ENCODE results near the gene POLA1.
A peak's percentile ranks its signal among the peaks of the same experiment; 100 is the strongest.

Gene POLA1

DNA sequence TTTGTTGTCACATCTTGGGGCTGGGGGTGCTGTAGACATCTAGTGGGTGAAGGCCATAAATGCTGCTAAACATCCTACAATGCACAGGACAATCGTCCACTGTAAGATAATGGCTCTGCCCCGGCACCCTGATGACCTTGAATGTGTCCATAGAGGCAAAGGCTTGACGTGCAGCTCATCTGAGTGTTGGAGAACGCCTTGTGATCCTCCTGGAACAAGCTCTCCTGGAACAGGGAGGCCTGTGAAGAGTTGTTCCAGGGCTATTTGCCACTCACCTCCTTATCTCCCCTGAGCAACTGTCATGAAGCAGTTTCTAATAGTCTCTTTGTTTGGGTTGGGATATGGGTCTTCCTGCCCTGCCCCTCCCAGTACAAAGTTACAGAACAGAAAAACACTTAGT, 31.4 kb upstream of the POLA1 start:
- Mint-ChIP-seq H3K4me3 (no peak overlapping the region), H3K36me3 (no peaks in the 10 kb centered on the region), H3K4me1 (no peaks in the 10 kb centered on the region), H3K27me3 (peaks cover 11% of the 10 kb centered on the region), H3K9me3 (no peaks in the 10 kb centered on the region), H3K27ac (no peak overlapping the region)
- no peak for DNase-seq
- CTCF ChIA-PET = no interaction called here

DNA sequence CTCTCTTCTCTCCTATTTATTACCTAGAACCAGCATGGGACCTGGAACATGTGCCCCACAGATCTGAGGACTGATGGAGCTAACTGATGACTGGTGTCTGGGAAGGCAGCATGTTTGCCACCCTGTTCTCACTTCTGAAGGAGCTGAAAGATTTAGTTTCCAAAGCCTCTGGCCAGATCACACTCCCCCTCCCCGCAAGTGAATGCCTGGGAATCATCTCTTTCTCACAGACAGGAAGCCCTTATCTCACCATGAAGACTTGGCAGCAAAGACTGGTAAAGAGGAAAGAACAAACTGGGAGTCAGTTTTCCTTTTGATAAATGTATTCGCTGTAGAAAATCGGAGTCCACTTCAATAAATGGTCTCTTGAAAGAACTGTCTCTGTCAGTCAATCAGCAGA, 25.6 kb upstream of the POLA1 start:
- CTCF ChIA-PET = no interaction called here
- Mint-ChIP-seq H3K9me3 (no peaks in the 10 kb centered on the region), H3K4me3 (no peak overlapping the region), H3K36me3 (no peaks in the 10 kb centered on the region), H3K27me3 (peaks cover 9% of the 10 kb centered on the region), H3K4me1 (no peaks in the 10 kb centered on the region), H3K27ac (no peak overlapping the region)
- no peak for DNase-seq

DNA sequence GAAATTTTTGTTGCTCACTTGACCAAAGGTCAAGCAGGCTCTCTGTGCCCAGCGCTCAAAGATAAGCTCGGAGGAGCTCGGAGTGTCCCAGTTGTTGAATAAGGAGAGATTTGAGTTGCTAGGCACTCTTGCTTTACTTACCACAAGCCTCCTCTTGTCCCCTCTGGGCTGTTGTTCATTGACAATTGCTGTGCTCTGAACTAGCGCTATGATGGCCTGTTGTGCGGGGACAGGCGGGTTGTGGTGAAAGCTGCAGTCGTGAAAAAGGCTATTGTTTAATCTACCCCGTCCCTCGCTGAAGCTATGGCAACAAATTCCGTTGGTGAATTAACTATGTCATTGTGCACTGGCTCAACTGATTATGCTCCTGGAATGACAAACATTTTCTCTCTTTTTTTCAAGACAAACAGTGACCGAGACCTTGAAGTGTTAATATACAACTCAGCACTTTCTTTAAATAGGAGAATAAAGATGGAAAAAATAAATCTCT, 21.0 kb upstream of the POLA1 start:
- H3K4me1 Mint-ChIP-seq = no peaks in the 10 kb centered on the region
- H3K27ac Mint-ChIP-seq = no peak overlapping the region
- CTCF ChIA-PET = no interaction called here
- peaks cover 15% of the 10 kb centered on the region for H3K27me3 Mint-ChIP-seq
- no peaks in the 10 kb centered on the region for H3K9me3 Mint-ChIP-seq
- no peaks in the 10 kb centered on the region for H3K36me3 Mint-ChIP-seq
- H3K4me3 Mint-ChIP-seq = no peak overlapping the region
- no peak for DNase-seq

DNA sequence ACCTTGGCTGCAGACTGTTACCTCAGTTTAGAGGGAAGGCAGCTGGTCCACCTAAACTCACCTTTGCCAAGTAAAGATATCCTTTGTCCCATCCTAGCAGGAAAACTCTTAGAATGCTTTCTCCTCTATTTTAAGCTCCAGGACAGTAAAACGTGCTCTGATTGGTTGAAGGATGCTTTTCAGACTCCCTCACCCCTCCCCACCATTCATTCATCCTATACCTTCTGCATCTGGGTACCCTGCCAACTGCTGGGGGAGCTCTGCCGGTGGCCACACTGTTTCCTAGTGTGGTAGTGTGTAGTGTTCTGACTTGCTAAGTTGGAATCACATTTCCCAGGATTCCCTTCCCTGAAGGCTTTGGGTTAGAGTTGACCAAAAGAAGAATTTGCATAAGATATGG, 20.3 kb upstream of the POLA1 start:
- no peak overlapping the region for H3K4me3 Mint-ChIP-seq

DNA sequence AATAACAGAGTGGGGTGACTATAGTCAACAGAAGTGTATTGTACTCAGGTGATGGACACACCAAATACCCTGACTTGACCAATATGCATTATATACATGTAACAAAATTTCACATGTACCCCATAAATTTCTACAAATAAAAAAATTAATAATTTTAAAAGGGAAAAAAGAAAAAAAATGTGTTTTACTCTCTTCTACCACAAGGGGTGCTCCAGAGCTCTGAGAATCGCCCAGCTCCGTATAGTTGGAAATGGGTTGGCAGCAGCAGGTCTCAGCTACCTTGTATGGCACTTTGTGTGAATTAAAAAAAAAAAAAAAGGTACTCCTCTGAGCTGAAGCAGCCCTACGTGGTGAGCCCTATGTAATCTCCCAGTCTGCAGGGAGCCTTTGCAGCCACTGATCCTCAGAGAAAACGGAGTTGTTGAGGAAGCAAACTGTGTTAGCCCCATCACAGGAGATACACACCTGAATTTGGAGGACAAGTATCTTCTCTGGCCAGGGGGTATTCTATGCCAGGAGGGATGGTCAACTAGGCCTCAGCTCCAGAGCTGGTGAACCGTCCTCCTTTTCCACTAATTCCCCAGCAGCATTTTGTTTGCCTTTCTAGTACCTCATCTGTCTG, 17.2 kb upstream of the POLA1 start:
- no peak for DNase-seq
- Mint-ChIP-seq H3K4me1 (no peaks in the 10 kb centered on the region), H3K27ac (no peak overlapping the region), H3K27me3 (peaks cover 11% of the 10 kb centered on the region), H3K9me3 (no peaks in the 10 kb centered on the region), H3K36me3 (no peaks in the 10 kb centered on the region), H3K4me3 (no peak overlapping the region)
- CTCF ChIA-PET = interaction anchor here (0.6 to 1.4 kb wide), 3 partner anchors 27 to 330 kb away, joined by 3 to 5 read pairs (median 5); no protein-coding TSS in a partner anchor

More for the DNA sequence above, 20.3 kb upstream of the POLA1 start:
- CTCF ChIA-PET = no interaction called here
- H3K36me3 Mint-ChIP-seq = no peaks in the 10 kb centered on the region
- H3K27me3 Mint-ChIP-seq = peaks cover 11% of the 10 kb centered on the region
- no peak overlapping the region for H3K27ac Mint-ChIP-seq
- DNase-seq = no peak
- H3K9me3 Mint-ChIP-seq = no peaks in the 10 kb centered on the region
- no peaks in the 10 kb centered on the region for H3K4me1 Mint-ChIP-seq

DNA sequence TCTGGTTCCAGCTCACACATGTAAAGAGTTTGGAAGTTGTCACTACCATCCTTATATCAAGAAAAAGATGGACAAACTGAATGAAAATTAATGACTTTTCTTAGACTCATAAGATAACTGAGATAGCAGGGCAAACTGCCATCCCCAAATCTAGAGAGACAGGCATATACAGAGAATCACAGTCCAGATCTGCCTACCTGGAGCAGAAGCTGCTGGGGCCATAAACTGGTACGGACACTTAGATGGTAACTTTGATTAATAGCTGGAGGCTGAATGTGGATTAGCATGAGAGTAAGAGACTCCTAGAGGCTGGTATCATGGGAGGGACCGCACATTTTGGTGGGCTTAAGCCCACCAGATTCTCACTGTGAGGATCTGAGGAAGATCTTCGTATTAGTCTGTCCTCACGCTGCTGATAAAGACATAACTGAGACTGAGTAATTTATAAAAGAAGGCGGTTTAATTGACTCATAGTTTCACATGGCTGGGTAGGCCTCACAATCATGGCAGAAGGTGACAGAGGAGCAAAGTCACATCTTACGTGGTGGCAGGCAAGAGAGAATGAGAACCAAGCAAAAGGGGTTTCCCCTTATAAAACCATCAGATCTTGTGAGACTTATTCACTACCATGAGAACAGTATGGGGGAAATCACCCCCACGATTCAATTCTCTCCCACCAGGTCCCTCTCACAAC, 10.8 kb upstream of the POLA1 start:
- Mint-ChIP-seq H3K36me3 (no peaks in the 10 kb centered on the region), H3K9me3 (no peaks in the 10 kb centered on the region), H3K27ac (no peak overlapping the region), H3K4me1 (no peaks in the 10 kb centered on the region), H3K27me3 (no peaks in the 10 kb centered on the region), H3K4me3 (no peak overlapping the region)
- CTCF ChIA-PET = no interaction called here
- DNase-seq = no peak

DNA sequence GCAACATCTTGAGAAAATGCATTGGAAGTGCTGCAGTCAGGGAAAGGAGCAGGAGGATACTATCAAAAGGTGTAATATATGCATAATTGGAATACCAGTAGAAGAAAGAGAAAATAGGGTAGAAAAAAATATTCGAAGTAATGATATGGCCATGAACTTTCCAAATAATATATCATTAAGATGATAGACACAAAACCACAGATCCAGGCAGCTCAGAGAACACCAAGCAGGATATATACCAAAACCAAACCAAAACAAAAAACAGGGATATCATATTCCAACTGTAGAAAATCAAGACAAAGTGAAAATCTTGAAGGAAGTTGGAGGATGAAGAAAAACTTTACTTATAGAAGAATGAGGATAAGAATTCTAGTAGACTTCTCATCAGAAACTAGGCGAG, 9.7 kb upstream of the POLA1 start:
- Mint-ChIP-seq H3K9me3 (no peaks in the 10 kb centered on the region), H3K4me1 (no peaks in the 10 kb centered on the region), H3K4me3 (no peak overlapping the region), H3K27me3 (no peaks in the 10 kb centered on the region), H3K27ac (no peak overlapping the region), H3K36me3 (no peaks in the 10 kb centered on the region)
- DNase-seq = no peak
- CTCF ChIA-PET = no interaction called here

DNA sequence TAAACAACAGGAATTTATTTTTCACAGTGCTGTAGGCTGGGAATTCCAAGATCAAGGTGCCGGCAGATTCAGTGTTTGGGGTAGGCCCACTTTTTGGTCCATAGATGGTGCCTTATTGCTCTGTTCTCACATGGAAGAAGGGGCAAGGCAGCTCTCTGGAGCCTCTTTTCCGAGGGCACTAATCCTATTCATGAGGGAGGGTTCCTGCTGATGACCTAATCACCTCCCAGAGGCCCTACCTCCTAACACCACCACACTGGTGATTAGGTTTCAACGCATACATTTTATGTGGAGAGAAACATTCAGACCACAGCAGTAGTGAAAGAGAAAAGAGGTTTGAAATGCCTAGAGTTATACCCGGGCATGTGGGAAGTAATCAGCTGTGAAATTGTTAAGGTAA, 1.4 kb upstream of the POLA1 start:
- DNase-seq = no peak
- no peak overlapping the region for H3K4me3 Mint-ChIP-seq
- H3K36me3 Mint-ChIP-seq = peaks cover 3% of the 10 kb centered on the region
- no peak overlapping the region for H3K27ac Mint-ChIP-seq
- H3K4me1 Mint-ChIP-seq = peaks cover 28% of the 10 kb centered on the region
- CTCF ChIA-PET = no interaction called here
- no peaks in the 10 kb centered on the region for H3K9me3 Mint-ChIP-seq
- no peaks in the 10 kb centered on the region for H3K27me3 Mint-ChIP-seq

DNA sequence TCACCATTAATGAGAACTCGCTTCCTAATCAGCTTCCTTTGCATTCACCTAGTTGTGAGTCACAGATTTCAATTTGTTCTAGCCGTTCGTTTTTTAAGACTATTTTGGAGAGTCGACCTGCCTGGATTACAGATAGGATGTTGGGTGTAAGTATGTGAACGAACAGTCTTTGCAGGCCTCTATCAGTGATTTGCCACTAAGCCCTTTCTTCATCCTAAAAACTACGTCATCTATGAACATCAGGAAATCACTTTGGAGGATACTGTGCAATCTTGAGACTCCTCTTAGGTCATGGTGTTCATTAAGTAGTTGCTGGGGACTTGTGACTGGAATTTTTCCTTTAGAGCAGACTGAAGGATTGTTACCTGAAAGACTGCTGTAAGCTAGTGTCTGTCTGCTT, 1.1 kb downstream of the POLA1 start:
- no peak for DNase-seq
- Mint-ChIP-seq H3K4me1 (peaks cover 32% of the 10 kb centered on the region), H3K36me3 (peaks cover 5% of the 10 kb centered on the region), H3K27me3 (no peaks in the 10 kb centered on the region), H3K4me3 (peak overlapping the region; percentile 82), H3K27ac (peak overlapping the region; percentile 58), H3K9me3 (no peaks in the 10 kb centered on the region)
- CTCF ChIA-PET = no interaction called here

DNA sequence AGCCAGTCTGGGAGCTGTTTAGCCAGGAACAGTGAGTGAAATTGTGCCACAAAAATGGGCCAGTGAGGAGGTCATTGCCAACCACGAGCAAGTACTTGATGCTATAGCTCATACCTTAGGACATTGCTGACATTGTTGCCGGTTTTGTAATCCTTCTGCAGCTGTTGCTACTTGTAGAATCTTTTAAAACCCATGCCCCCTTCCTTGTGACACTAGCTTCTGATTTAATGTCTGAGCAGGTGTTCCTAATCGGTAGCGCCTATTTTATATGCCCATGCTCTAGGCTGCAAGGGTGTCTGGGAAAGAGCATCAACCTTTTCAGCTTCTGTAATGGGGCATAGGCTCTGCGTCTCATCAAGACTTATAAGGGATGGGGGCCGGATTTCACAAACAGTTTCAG, 2.6 kb downstream of the POLA1 start:
- no peak for DNase-seq
- Mint-ChIP-seq H3K27me3 (no peaks in the 10 kb centered on the region), H3K4me3 (no peak overlapping the region), H3K27ac (no peak overlapping the region), H3K36me3 (peaks cover 6% of the 10 kb centered on the region), H3K9me3 (no peaks in the 10 kb centered on the region), H3K4me1 (peaks cover 32% of the 10 kb centered on the region)
- CTCF ChIA-PET = no interaction called here

DNA sequence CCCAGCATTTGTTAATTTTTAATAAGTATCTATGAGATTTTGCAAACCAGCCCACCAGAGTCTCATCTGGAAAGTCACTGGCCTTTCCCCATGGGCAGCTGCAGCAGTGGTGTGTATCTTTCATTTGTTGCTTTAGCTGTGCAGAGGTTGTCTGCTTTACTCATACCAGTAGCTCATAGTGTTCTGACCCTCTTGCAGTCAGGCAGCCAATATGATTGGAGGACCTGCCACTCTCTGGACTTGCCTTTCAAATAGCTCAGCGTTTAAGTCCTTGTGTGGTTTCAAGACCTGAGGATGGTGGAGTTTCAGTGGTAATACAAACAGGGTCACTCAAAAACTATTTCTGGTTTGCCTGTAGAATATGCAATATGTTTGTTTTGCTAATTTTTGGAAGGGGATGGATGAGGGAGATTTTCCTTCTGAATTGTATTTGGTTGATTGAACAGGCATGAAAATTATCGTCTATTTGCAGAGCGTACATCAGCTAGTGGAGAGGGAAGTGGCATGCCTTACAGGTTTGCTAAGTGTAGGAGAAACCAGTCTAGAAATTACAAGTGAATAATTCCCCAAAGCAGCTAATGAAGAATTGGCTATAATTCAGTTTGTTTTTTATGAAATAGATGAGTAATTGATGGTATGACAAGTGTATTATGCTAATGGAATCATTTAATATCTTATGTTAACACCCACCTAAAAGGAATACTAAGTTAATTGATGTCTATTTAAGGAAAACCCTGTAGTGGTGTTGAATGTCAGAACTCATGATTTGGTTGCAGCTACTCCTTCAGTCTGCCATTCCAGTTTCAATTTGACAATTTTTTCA, 8.9 kb downstream of the POLA1 start:
- peaks cover 3% of the 10 kb centered on the region for H3K4me1 Mint-ChIP-seq
- H3K9me3 Mint-ChIP-seq = no peaks in the 10 kb centered on the region
- no peak overlapping the region for H3K27ac Mint-ChIP-seq
- H3K27me3 Mint-ChIP-seq = no peaks in the 10 kb centered on the region
- H3K36me3 Mint-ChIP-seq = peaks cover 20% of the 10 kb centered on the region
- CTCF ChIA-PET = interaction anchor here (1.0 kb wide), 1 partner anchor 32 kb away, joined by 3 read pairs; no protein-coding TSS in a partner anchor
- H3K4me3 Mint-ChIP-seq = no peak overlapping the region
- no peak for DNase-seq

DNA sequence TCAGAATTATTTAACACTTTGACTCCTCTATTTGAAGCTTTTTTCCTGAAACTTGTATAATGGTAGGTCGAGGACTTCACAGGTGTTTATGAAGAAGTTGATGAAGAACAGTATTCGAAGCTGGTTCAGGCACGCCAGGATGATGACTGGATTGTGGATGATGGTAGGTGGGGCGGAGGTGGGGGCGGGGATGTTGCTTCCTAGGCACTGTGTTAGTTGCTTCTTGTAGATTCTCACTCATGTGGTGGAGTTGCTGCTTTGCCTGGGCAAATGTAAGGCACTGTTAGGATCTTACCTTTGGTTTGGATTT, 9.4 kb downstream of the POLA1 start:
- H3K27ac Mint-ChIP-seq = no peak overlapping the region
- H3K36me3 Mint-ChIP-seq = peaks cover 22% of the 10 kb centered on the region
- no peaks in the 10 kb centered on the region for H3K27me3 Mint-ChIP-seq
- H3K9me3 Mint-ChIP-seq = no peaks in the 10 kb centered on the region
- H3K4me3 Mint-ChIP-seq = no peak overlapping the region
- no peak for DNase-seq
- H3K4me1 Mint-ChIP-seq = peaks cover 2% of the 10 kb centered on the region
- CTCF ChIA-PET = no interaction called here

DNA sequence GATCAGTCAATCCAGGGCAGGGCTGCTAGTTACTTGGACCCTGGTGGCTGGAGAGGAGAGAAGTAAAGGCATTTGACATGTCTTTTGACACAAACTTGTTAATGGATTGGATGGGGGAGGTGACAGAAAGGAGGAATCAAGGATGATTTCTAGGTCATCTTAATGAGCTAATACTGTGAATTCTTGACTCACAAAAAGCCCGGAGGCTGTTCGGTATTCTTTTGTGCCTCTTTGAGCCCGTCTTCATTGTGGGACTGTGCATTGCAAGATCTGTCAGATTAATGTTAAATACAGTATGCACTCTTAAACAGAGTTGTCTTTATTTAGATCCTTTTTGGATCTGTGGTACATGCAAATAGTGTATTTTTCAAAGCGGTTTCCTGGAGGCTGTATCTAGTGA, 25.1 kb downstream of the POLA1 start:
- peaks cover 32% of the 10 kb centered on the region for H3K36me3 Mint-ChIP-seq
- CTCF ChIA-PET = no interaction called here
- no peaks in the 10 kb centered on the region for H3K9me3 Mint-ChIP-seq
- H3K27me3 Mint-ChIP-seq = no peaks in the 10 kb centered on the region
- no peaks in the 10 kb centered on the region for H3K4me1 Mint-ChIP-seq
- no peak for DNase-seq
- no peak overlapping the region for H3K4me3 Mint-ChIP-seq
- peak overlapping the region; percentile 57 for H3K27ac Mint-ChIP-seq

DNA sequence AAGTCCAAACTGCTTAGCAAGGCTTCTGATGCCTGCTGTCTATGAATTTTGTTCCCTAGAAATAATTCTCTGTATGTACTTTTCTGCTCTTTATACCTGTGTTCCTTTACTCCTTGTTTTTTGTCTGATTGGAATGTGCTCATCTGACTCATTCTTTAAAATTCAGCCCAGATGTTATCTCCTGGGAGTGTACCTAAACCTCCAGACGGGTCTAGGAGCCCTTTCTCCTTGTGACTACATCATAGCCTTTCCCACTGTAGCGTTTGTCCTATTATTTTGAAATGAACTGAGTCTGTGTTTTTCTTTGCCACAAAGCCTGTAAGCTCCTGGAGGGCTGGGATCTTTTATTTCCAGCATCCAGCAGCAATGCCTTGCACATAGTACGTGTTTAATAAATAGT, 26.3 kb downstream of the POLA1 start:
- Mint-ChIP-seq H3K4me3 (no peak overlapping the region), H3K4me1 (no peaks in the 10 kb centered on the region), H3K36me3 (peaks cover 30% of the 10 kb centered on the region), H3K27me3 (no peaks in the 10 kb centered on the region), H3K9me3 (no peaks in the 10 kb centered on the region), H3K27ac (no peak overlapping the region)
- no peak for DNase-seq
- CTCF ChIA-PET = no interaction called here

DNA sequence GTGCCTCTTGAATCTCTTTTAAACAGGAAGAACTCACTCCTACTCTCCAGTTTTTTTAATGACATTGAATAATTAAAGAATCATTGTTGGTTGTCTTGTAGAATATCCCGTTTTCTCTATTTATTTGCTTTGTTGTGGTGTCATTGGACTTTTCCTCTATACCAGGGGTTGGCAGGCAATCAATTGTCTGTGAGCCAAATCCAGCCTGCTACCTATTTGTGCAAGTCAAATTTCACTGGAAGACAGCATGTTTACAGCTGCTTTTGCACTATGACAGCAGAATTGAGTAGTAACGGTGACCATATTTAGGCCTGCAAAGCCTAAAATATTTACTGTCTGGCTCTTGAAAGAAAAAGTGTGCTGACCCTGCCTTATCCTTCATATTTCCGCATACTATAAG, 34.8 kb downstream of the POLA1 start:
- CTCF ChIA-PET = no interaction called here
- no peaks in the 10 kb centered on the region for H3K27me3 Mint-ChIP-seq
- no peaks in the 10 kb centered on the region for H3K4me1 Mint-ChIP-seq

More for the DNA sequence above, 34.8 kb downstream of the POLA1 start:
- H3K36me3 Mint-ChIP-seq = peaks cover 20% of the 10 kb centered on the region
- DNase-seq = no peak
- H3K9me3 Mint-ChIP-seq = no peaks in the 10 kb centered on the region
- H3K4me3 Mint-ChIP-seq = no peak overlapping the region
- no peak overlapping the region for H3K27ac Mint-ChIP-seq

All from activated naive CD4-positive, alpha-beta T cell treated with anti-CD3 and anti-CD28 coated beads, Interleukin-2, amount 10 ng/mL, durations not matched to agents 7 days and 5 days (primary cell).